Peyer's patch (tissue), 4 donors: ENCODE data around the gene TRIM23. TPM values are rescaled to one million over a fixed set of nuclear protein-coding genes. Genes with fewer than 3 reads are reported as not detected.
A peak's percentile ranks its signal among the peaks of the same experiment; 100 is the strongest.

ENCODE experiments used
- DNase-seq, 3 donors: peaks; one replicate each; pipeline ENCODE4 v3.0.0-alpha.2; 2017 to 2019
- H3K27ac ChIP-seq, 4 donors: fragments of 200-600 bp; sonication (generic); one replicate each; pipeline ENCODE4 v1.5.1; 2016 to 2019
- H3K27me3 ChIP-seq, 2 donors: fragments of 200-600 bp; sonication (generic); one replicate each; pipeline ENCODE4 v1.5.1; 2019
- H3K36me3 ChIP-seq, 3 donors: fragments of 200-600 bp; sonication (generic); one replicate each; pipeline ENCODE4 v1.5.1; 2016 to 2019
- H3K4me1 ChIP-seq, 4 donors: fragments of 200-600 bp; sonication (generic); one replicate each; pipeline ENCODE4 v1.5.1; 2016 to 2019
- H3K4me3 ChIP-seq, 4 donors: fragments of 200-600 bp; sonication (generic); 1 replicate in 3 of 4; 2 replicates in 1 of 4; pipeline ENCODE4 v1.5.1; 2016 to 2019; ENCODE audit warnings: mild to moderate bottlenecking in 1 of 4
- H3K9me3 ChIP-seq, 4 donors: fragments of 200-600 bp; sonication (generic); one replicate each; pipeline ENCODE4 v1.5.1; 2016 to 2019; ENCODE audit warnings: mild to moderate bottlenecking in 1 of 4
- CTCF ChIP-seq, 6 experiments: fragments of 450-650 bp in 4 of 6; fragments of 200-600 bp in 2 of 6; sonication (generic) in 1 of 6; IDR thresholded peaks; one replicate each; pipeline ENCODE4 v1.5.1; 2017 to 2019; ENCODE audit warnings: antibody characterized with exemption in 6 of 6, mild to moderate bottlenecking in 3 of 6, moderate library complexity in 1 of 6
- POLR2A ChIP-seq, 2 donors: fragments of 450-650 bp; IDR thresholded peaks; one replicate each; pipeline ENCODE4 v1.5.1; 2017; ENCODE audit warnings: antibody characterized with exemption in 2 of 2, mild to moderate bottlenecking in 2 of 2, moderate library complexity in 2 of 2
- total RNA-seq, 4 donors: library from RNA; depleted of rRNA; stranded (reverse); fragments of >200 nt; gene quantifications; one replicate each; pipeline ENCODE4 v1.1.0, GENCODE V29; 2016

TRIM23 gene
- 10 to 100 TPM in 2 of 4 donors, 1 to 10 TPM in 2; 5.1 to 11.8 (median 10.0) TPM for total RNA-seq

- TF ChIP-seq CTCF (IDR thresholded peaks at IDR 0.05), result peak in 1 of 6 experiments; percentile 13
- TF ChIP-seq POLR2A (IDR thresholded peaks at IDR 0.05), result peak in 1 of 2 donors; percentile 34
- peaks cover 0 to 32% (median 10%) of the 10 kb centered on the region in 4 donors for H3K4me1 ChIP-seq
- H3K27me3 ChIP-seq, result no peaks in the 10 kb centered on the region
- peak within 1 kb of the TSS; percentile 65 to 96 (median 76) for H3K4me3 ChIP-seq
- H3K36me3 ChIP-seq, result peaks cover 0 to under 1% (median 0%) of the 10 kb centered on the region in 3 donors
- H3K27ac ChIP-seq, result peak within 1 kb of the TSS; percentile 76 to 91 (median 80)
- DNase-seq, result peak; percentile 89 to 97 (median 90)
- H3K9me3 ChIP-seq, result no peaks in the 10 kb centered on the region
Observed at GRCh38 chr5:65624025-65624570, at the start of gene TRIM23. Gene TRIM23 (minus strand): TSS chr5:65624333. CDS start chr5:65624274, 59 bp downstream.

GRCh38 chr5:65672796-65673195 lies 48.7 kb upstream of the TRIM23 start:
- H3K4me1 ChIP-seq, result no peaks in the 10 kb centered on the region
- DNase-seq, result no peak
- H3K4me3 ChIP-seq, result no peak overlapping the region
- TF ChIP-seq POLR2A (IDR thresholded peaks at IDR 0.05) (no peak), CTCF (IDR thresholded peaks at IDR 0.05) (no peak)
- no peaks in the 10 kb centered on the region for H3K27me3 ChIP-seq
- H3K9me3 ChIP-seq, result no peaks in the 10 kb centered on the region
- peaks cover 0 to 6% (median 0%) of the 10 kb centered on the region in 3 donors for H3K36me3 ChIP-seq
- H3K27ac ChIP-seq, result no peak overlapping the region

DNA sequence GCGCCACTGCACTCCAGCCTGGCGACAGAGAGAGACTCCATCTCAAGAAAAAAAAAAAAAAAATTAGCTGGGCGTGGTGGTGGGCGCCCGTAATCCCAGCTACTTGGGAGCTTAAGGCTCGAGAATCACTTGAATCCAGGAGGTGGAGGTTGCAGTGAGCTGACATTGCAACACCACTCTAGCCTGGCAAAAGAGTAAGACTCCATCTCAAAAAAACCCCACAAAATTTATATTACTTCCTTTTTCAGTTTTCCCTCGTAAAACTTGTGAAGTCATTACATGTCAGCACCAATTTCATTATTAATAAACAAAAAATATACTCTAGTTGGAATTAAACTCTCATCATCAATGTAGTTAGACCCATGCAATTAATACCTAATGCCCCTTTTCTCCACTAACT lies 44.6 kb upstream of the TRIM23 start:
- H3K36me3 ChIP-seq, result peaks cover 0 to 19% (median 0%) of the 10 kb centered on the region in 3 donors
- H3K9me3 ChIP-seq, result no peaks in the 10 kb centered on the region
- TF ChIP-seq POLR2A (IDR thresholded peaks at IDR 0.05) (no peak), CTCF (IDR thresholded peaks at IDR 0.05) (no peak)
- no peak for DNase-seq
- no peak overlapping the region for H3K27ac ChIP-seq
- no peaks in the 10 kb centered on the region for H3K27me3 ChIP-seq
- no peaks in the 10 kb centered on the region for H3K4me1 ChIP-seq
- H3K4me3 ChIP-seq, result no peak overlapping the region

GRCh38 chr5:65663804-65664521 lies 39.8 kb upstream of the TRIM23 start:
- no peaks in the 10 kb centered on the region for H3K27me3 ChIP-seq
- no peak for DNase-seq
- no peak overlapping the region for H3K4me3 ChIP-seq
- TF ChIP-seq CTCF (IDR thresholded peaks at IDR 0.05), result peak in 4 of 6 experiments; percentile 14 to 36 (median 29)
- no peak for TF ChIP-seq POLR2A (IDR thresholded peaks at IDR 0.05)
- H3K9me3 ChIP-seq, result no peaks in the 10 kb centered on the region
- no peak overlapping the region for H3K27ac ChIP-seq
- no peaks in the 10 kb centered on the region for H3K4me1 ChIP-seq
- H3K36me3 ChIP-seq, result peaks cover 0 to 29% (median 0%) of the 10 kb centered on the region in 3 donors

- DNase-seq, result no peak
- H3K27ac ChIP-seq, result no peak overlapping the region
- TF ChIP-seq CTCF (IDR thresholded peaks at IDR 0.05) (no peak), POLR2A (IDR thresholded peaks at IDR 0.05) (no peak)
- H3K9me3 ChIP-seq, result no peaks in the 10 kb centered on the region
- H3K4me1 ChIP-seq, result no peaks in the 10 kb centered on the region
- H3K36me3 ChIP-seq, result peaks cover 0 to 3% (median 0%) of the 10 kb centered on the region in 3 donors
- no peak overlapping the region for H3K4me3 ChIP-seq
- no peaks in the 10 kb centered on the region for H3K27me3 ChIP-seq
Observed at GRCh38 chr5:65654713-65655112, 30.6 kb upstream of the TRIM23 start.
